ENCODE results near the gene PRDX6.
"Not testable (repeated sequence)": the region's sequence is repeated elsewhere in the genome, so short reads cannot be mapped to it uniquely, and the experiment has no call there.

Gene PRDX6

GRCh38 chr1:173470608-173471007, 6.5 kb upstream of the PRDX6 start:
- Histone ChIP-seq H3K36me3 (ENCODE audit: control insufficient read depth in 2 of 2, insufficient read depth in 1 of 2, low read length in 2 of 2) (peaks cover 0 to 4% of the 10 kb centered on the region in 2 experiments; a peak in 1 of 3 replicates), H3K9me3 (ENCODE audit: control insufficient read depth, insufficient read depth, low read depth, low read length) (no peaks in the 10 kb centered on the region), H3K27ac (ENCODE audit: extremely low read depth, low read depth, low read length) (no peak overlapping the region), H3K4me1 (ENCODE audit: control insufficient read depth, insufficient read depth, low read length) (peaks cover 4% of the 10 kb centered on the region), H3K4me3 (ENCODE audit: low read depth, low read length) (no peak overlapping the region)
- ChIA-PET CTCF (no interaction called here), POLR2A (no interaction called here)
- TF ChIP-seq SETDB1 (IDR thresholded peaks at IDR 0.05; ENCODE audit: insufficient read length, low read length) (peak; percentile 75), ZSCAN23 (tag by site-specific recombination; IDR thresholded peaks at IDR 0.05) (no peak), WT1 (tag by site-specific recombination; IDR thresholded peaks at IDR 0.05) (no peak), ZNF585B (tag by site-specific recombination; IDR thresholded peaks at IDR 0.05) (peak; percentile 98)

- POLR2A ChIA-PET = interaction anchor here (1.0 kb wide), 1 partner anchor 35 kb away, joined by 3 read pairs; no protein-coding TSS in a partner anchor
- CTCF ChIA-PET = interaction anchor here (0.6 to 1.4 kb wide), 4 partner anchors 20 to 219 kb away, joined by 3 to 4 read pairs (median 4); no protein-coding TSS in a partner anchor
- Histone ChIP-seq H3K27ac (ENCODE audit: extremely low read depth, low read depth, low read length) (no peak overlapping the region), H3K4me1 (ENCODE audit: control insufficient read depth, insufficient read depth, low read length) (peaks cover 6% of the 10 kb centered on the region), H3K4me3 (ENCODE audit: low read depth, low read length) (no peak overlapping the region), H3K9me3 (ENCODE audit: control insufficient read depth, insufficient read depth, low read depth, low read length) (no peaks in the 10 kb centered on the region), H3K36me3 (ENCODE audit: control insufficient read depth in 2 of 2, insufficient read depth in 1 of 2, low read length in 2 of 2) (peaks cover 0 to 4% of the 10 kb centered on the region in 2 experiments; a peak in 1 of 3 replicates)
- TF ChIP-seq PRDM1 (tag by site-specific recombination; IDR thresholded peaks at IDR 0.05) (peak; percentile 77), ZNF280D (tag by site-specific recombination; IDR thresholded peaks at IDR 0.05) (no peak), ZNF560 (tag by site-specific recombination; IDR thresholded peaks at IDR 0.05; ENCODE audit: borderline replicate concordance) (no peak)
These were observed 3.5 kb upstream of the PRDX6 start for GRCh38 chr1:173473599-173474011.

GRCh38 chr1:173474097-173474779, 2.9 kb upstream of the PRDX6 start:
- Histone ChIP-seq H3K4me1 (ENCODE audit: control insufficient read depth, insufficient read depth, low read length) (peaks cover 6% of the 10 kb centered on the region), H3K36me3 (ENCODE audit: control insufficient read depth in 2 of 2, insufficient read depth in 1 of 2, low read length in 2 of 2) (peaks cover 0 to 8% of the 10 kb centered on the region in 2 experiments; a peak in 1 of 3 replicates), H3K27ac (ENCODE audit: extremely low read depth, low read depth, low read length) (no peak overlapping the region), H3K4me3 (ENCODE audit: low read depth, low read length) (no peak overlapping the region), H3K9me3 (ENCODE audit: control insufficient read depth, insufficient read depth, low read depth, low read length) (no peaks in the 10 kb centered on the region)
- ChIA-PET CTCF (interaction anchor here (0.6 to 1.4 kb wide), 3 partner anchors 21 to 220 kb away, joined by 3 to 4 read pairs (median 4); no protein-coding TSS in a partner anchor), POLR2A (no interaction called here)
- TF ChIP-seq ZNF248 (tag by site-specific recombination; IDR thresholded peaks at IDR 0.05) = no peak
- TF ChIP-seq ZSCAN23 (tag by site-specific recombination; IDR thresholded peaks at IDR 0.05) = no peak
- TF ChIP-seq FEZF1 (tag by site-specific recombination; IDR thresholded peaks at IDR 0.05) = no peak
- no peak for TF ChIP-seq ZBTB21 (tag by site-specific recombination; IDR thresholded peaks at IDR 0.05)
- no peak for TF ChIP-seq ZNF621 (tag by site-specific recombination; IDR thresholded peaks at IDR 0.05)

GRCh38 chr1:173474780-173475421, 2.2 kb upstream of the PRDX6 start:
- H3K4me3 ChIP-seq (ENCODE audit: low read depth, low read length); POLR2A ChIA-PET; H3K9me3 ChIP-seq (ENCODE audit: control insufficient read depth, insufficient read depth, low read depth, low read length); H3K4me1 ChIP-seq (ENCODE audit: control insufficient read depth, insufficient read depth, low read length); H3K27ac ChIP-seq (ENCODE audit: extremely low read depth, low read depth, low read length): not testable (repeated sequence)
- CTCF ChIA-PET = interaction anchor here (1.0 to 1.4 kb wide), 3 partner anchors 22 to 79 kb away, joined by 3 read pairs; no protein-coding TSS in a partner anchor
- 0 out of 2 replicates have a peak, but pooled peaks have one; percentile 5 for TF ChIP-seq GLIS1 (tag by site-specific recombination; IDR thresholded peaks at IDR 0.05)
- H3K36me3 ChIP-seq (ENCODE audit: control insufficient read depth in 2 of 2, insufficient read depth in 1 of 2, low read length in 2 of 2) = peaks cover 0 to 15% of the 10 kb centered on the region in 2 experiments; a peak in 1 of 3 replicates
